Tibial nerve (tissue), 4 donors: ENCODE measurements around the gene MRPS34.

Source experiments
- EP300 ChIP-seq, 2 donors: sonication (generic); formaldehyde crosslinking; IDR thresholded peaks; one replicate each; pipeline ENCODE4 v1.6.1; 2017; ENCODE audit warnings: antibody characterized with exemption in 2 of 2, mild to moderate bottlenecking in 1 of 2
- POLR2A ChIP-seq, 2 donors: fragments of 450-650 bp; IDR thresholded peaks; one replicate each; pipeline ENCODE4 v1.6.1; 2017; ENCODE audit warnings: antibody characterized with exemption in 2 of 2, mild to moderate bottlenecking in 2 of 2, moderate library complexity in 2 of 2
- TF ChIP-seq, protein P1 (sequence below), 5 experiments: fragments of 200-600 bp in 3 of 5; fragments of 450-650 bp in 2 of 5; sonication (generic) in 3 of 5; IDR thresholded peaks; one replicate each; pipeline ENCODE4 v1.5.1; 2016 to 2019; ENCODE audit warnings: antibody characterized with exemption in 5 of 5, mild to moderate bottlenecking in 3 of 5, moderate library complexity in 2 of 5

- TF ChIP-seq, protein P1, sequence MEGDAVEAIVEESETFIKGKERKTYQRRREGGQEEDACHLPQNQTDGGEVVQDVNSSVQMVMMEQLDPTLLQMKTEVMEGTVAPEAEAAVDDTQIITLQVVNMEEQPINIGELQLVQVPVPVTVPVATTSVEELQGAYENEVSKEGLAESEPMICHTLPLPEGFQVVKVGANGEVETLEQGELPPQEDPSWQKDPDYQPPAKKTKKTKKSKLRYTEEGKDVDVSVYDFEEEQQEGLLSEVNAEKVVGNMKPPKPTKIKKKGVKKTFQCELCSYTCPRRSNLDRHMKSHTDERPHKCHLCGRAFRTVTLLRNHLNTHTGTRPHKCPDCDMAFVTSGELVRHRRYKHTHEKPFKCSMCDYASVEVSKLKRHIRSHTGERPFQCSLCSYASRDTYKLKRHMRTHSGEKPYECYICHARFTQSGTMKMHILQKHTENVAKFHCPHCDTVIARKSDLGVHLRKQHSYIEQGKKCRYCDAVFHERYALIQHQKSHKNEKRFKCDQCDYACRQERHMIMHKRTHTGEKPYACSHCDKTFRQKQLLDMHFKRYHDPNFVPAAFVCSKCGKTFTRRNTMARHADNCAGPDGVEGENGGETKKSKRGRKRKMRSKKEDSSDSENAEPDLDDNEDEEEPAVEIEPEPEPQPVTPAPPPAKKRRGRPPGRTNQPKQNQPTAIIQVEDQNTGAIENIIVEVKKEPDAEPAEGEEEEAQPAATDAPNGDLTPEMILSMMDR (IDR thresholded peaks at IDR 0.05) = no peak
- TF ChIP-seq POLR2A (IDR thresholded peaks at IDR 0.05) = no peak
- no peak for TF ChIP-seq EP300 (IDR thresholded peaks at IDR 0.05)
Observed at GRCh38 chr16:1764971-1765370, 8.0 kb downstream of the MRPS34 start.
